Vagina (tissue), 2 donors: Measurements from ENCODE around the gene ZBTB22.

Experiments used
- POLR2A ChIP-seq, 2 donors: fragments of 450-650 bp; IDR thresholded peaks; one replicate each; pipeline ENCODE4 v1.6.1; 2017; ENCODE audit warnings: antibody characterized with exemption in 2 of 2, mild to moderate bottlenecking in 2 of 2, moderate library complexity in 2 of 2
- POLR2AphosphoS5 ChIP-seq, 2 donors: sonication (generic); formaldehyde crosslinking; IDR thresholded peaks; one replicate each; pipeline ENCODE4 v1.9.0; 2017; ENCODE audit warnings: antibody characterized with exemption in 2 of 2, mild to moderate bottlenecking in 2 of 2, low read depth in 1 of 2; ENCODE audit not compliant: insufficient read depth in 1 of 2
- TF ChIP-seq, protein P1 (sequence below), 3 experiments: fragments of 450-650 bp in 2 of 3; fragments of 200-600 bp in 1 of 3; sonication (generic) in 1 of 3; IDR thresholded peaks; one replicate each; pipeline ENCODE4 v1.5.1; 2017 to 2019; ENCODE audit warnings: antibody characterized with exemption in 3 of 3, mild to moderate bottlenecking in 2 of 3, moderate library complexity in 2 of 3

DNA sequence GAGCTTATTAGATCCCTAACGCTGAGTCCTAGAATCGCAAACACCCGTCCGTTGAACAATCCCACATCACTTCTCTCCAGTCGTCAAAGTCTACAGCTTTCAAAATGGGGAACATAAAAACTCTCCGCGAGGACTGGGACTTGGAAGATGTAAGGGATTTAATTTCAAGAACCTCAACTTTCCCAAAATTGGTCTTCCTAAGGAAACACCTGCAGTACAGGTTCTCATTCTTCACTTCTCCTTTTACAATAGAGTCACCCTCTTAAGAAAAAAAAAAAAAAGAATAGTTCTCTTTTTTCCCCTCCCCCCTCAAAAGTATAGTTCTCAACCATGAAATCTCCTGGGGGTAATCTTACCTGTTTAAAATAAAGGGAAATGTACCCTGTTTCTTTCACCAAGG is 6.6 kb upstream of the ZBTB22 start:
- TF ChIP-seq, protein P1, sequence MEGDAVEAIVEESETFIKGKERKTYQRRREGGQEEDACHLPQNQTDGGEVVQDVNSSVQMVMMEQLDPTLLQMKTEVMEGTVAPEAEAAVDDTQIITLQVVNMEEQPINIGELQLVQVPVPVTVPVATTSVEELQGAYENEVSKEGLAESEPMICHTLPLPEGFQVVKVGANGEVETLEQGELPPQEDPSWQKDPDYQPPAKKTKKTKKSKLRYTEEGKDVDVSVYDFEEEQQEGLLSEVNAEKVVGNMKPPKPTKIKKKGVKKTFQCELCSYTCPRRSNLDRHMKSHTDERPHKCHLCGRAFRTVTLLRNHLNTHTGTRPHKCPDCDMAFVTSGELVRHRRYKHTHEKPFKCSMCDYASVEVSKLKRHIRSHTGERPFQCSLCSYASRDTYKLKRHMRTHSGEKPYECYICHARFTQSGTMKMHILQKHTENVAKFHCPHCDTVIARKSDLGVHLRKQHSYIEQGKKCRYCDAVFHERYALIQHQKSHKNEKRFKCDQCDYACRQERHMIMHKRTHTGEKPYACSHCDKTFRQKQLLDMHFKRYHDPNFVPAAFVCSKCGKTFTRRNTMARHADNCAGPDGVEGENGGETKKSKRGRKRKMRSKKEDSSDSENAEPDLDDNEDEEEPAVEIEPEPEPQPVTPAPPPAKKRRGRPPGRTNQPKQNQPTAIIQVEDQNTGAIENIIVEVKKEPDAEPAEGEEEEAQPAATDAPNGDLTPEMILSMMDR (IDR thresholded peaks at IDR 0.05) = no peak
- TF ChIP-seq POLR2A (IDR thresholded peaks at IDR 0.05) (no peak), POLR2AphosphoS5 (IDR thresholded peaks at IDR 0.05; ENCODE audit: insufficient read depth in 1 of 2, low read depth in 1 of 2) (no peak)
